CD14-positive monocyte (primary cell): ENCODE measurements around the gene SLC46A2. TPM values are rescaled to one million over a fixed set of nuclear protein-coding genes. Genes with fewer than 3 reads are reported as not detected.

Source experiments
- DNase-seq, 3 donors: peaks; one replicate each; pipeline ENCODE4 v3.0.0-alpha.2; 2011 to 2022
- H2AFZ ChIP-seq: 2 replicates; pipeline ENCODE4 v1.6.0; 2012; ENCODE audit warnings: mild to moderate bottlenecking, low read depth, low read length, inconsistent platforms; ENCODE audit not compliant: insufficient read depth, poor library complexity, severe bottlenecking
- H3K27ac ChIP-seq, 2 donors: 1 replicate in 1 of 2; 2 replicates in 1 of 2; pipeline ENCODE4 v1.5.1; 2012 to 2013; ENCODE audit warnings: low read length in 2 of 2, control low read depth in 1 of 2, inconsistent platforms in 1 of 2, low read depth in 1 of 2, mild to moderate bottlenecking in 1 of 2
- H3K27me3 ChIP-seq, 2 donors: one replicate each; pipeline versions ENCODE4 v1.6.0 to v1.6.1; 2011 to 2013; ENCODE audit warnings: low read length in 2 of 2; ENCODE audit not compliant: control insufficient read depth in 2 of 2, insufficient read depth in 2 of 2
- H3K36me3 ChIP-seq, 2 donors: replicated peaks in 1 of 2; 1 replicate in 1 of 2; 2 replicates in 1 of 2; pipeline versions ENCODE4 v1.5.1 to v1.6.1; 2012 to 2013; ENCODE audit warnings: low read length in 2 of 2, control low read depth in 1 of 2, inconsistent platforms in 1 of 2, mild to moderate bottlenecking in 1 of 2; ENCODE audit not compliant: insufficient read depth in 2 of 2, control insufficient read depth in 1 of 2
- H3K4me1 ChIP-seq, 2 donors: 1 replicate in 1 of 2; 2 replicates in 1 of 2; pipeline versions ENCODE4 v1.5.1 to v1.6.1; 2012 to 2013; ENCODE audit warnings: low read length in 2 of 2, control low read depth in 1 of 2, inconsistent platforms in 1 of 2, mild to moderate bottlenecking in 1 of 2, moderate library complexity in 1 of 2; ENCODE audit not compliant: insufficient read depth in 2 of 2, control insufficient read depth in 1 of 2
- H3K4me2 ChIP-seq: replicated peaks from 2 replicates; pipeline ENCODE3; 2012; ENCODE audit warnings: low read length, moderate library complexity, mild to moderate bottlenecking; ENCODE audit not compliant: poor library complexity, severe bottlenecking; ENCODE audit errors: extremely low read depth
- H3K4me3 ChIP-seq, 3 experiments: fragments of 200-600 bp in 1 of 3; sonication (generic) in 1 of 3; replicated peaks in 1 of 3; 1 replicate in 2 of 3; 2 replicates in 1 of 3; pipeline ENCODE4 v1.5.1; 2011 to 2013; ENCODE audit warnings: low read length in 3 of 3, mild to moderate bottlenecking in 3 of 3, control low read depth in 2 of 3, low read depth in 2 of 3, inconsistent platforms in 1 of 3, moderate library complexity in 1 of 3
- H3K79me2 ChIP-seq: 2 replicates; pipeline ENCODE4 v1.6.0; 2012; ENCODE audit warnings: mild to moderate bottlenecking, control low read depth, inconsistent platforms, low read length, moderate library complexity; ENCODE audit not compliant: insufficient read depth
- H3K9ac ChIP-seq: 2 replicates; pipeline ENCODE4 v1.6.0; 2017; ENCODE audit warnings: low read length, mild to moderate bottlenecking; ENCODE audit not compliant: insufficient read depth, poor library complexity, severe bottlenecking
- H3K9me3 ChIP-seq, 2 donors: replicated peaks in 1 of 2; 1 replicate in 1 of 2; 2 replicates in 1 of 2; pipeline versions ENCODE4 v1.5.1 to v1.6.1; 2012 to 2013; ENCODE audit warnings: low read length in 2 of 2, control low read depth in 1 of 2; ENCODE audit not compliant: control insufficient read depth in 1 of 2, insufficient read depth in 1 of 2
- H4K20me1 ChIP-seq: 2 replicates; pipeline ENCODE4 v1.6.0; 2012; ENCODE audit warnings: mild to moderate bottlenecking, low read length, control low read depth, moderate library complexity; ENCODE audit not compliant: insufficient read depth
- H3K27ac Mint-ChIP-seq, 7 donors: one replicate each; pipeline ENCODE4 v1.8.0; 2020; ENCODE audit warnings: mild to moderate bottlenecking in 7 of 7, mixed read lengths in 7 of 7, moderate library complexity in 6 of 7, inconsistent platforms in 2 of 7
- H3K27me3 Mint-ChIP-seq, 3 donors: one replicate each; pipeline ENCODE4 v1.8.0; 2021 to 2022; ENCODE audit warnings: low read depth in 3 of 3, mild to moderate bottlenecking in 3 of 3, mixed read lengths in 3 of 3, moderate library complexity in 3 of 3, inconsistent platforms in 1 of 3
- H3K36me3 Mint-ChIP-seq, 2 donors: one replicate each; pipeline ENCODE4 v1.8.0; 2020; ENCODE audit warnings: mixed read lengths in 2 of 2, inconsistent platforms in 1 of 2, mild to moderate bottlenecking in 1 of 2
- H3K4me1 Mint-ChIP-seq: one replicate; pipeline ENCODE4 v1.8.0; 2020; ENCODE audit warnings: mild to moderate bottlenecking, mixed read lengths
- H3K4me3 Mint-ChIP-seq, 2 donors: one replicate each; pipeline ENCODE4 v1.8.0; 2020; ENCODE audit warnings: mild to moderate bottlenecking in 2 of 2, mixed read lengths in 2 of 2, moderate library complexity in 1 of 2
- H3K9me3 Mint-ChIP-seq, 7 donors: one replicate each; pipeline ENCODE4 v1.8.0; 2020 to 2022; ENCODE audit warnings: mixed read lengths in 7 of 7, mild to moderate bottlenecking in 6 of 7, moderate library complexity in 6 of 7, inconsistent platforms in 2 of 7
- WGBS: methylation state at CpG from one replicate; pipeline ENCODE4 v1.1.5; 2013; ENCODE audit warnings: missing lambda C conversion rate; ENCODE audit not compliant: insufficient coverage; 5-methylcytosine and 5-hydroxymethylcytosine counted together
- intact Hi-C, 2 donors: fragments of 100-400 bp; cut with micrococcal nuclease; formaldehyde crosslinking; loops; one replicate each; pipeline versions ENCODE4 v1.15.0 to v1.15.1; 2023
- polyA plus RNA-seq, 3 donors: library from polyadenylated mRNA; depleted of rRNA in 1 of 3; unstranded in 2 of 3; stranded (reverse) in 1 of 3; fragments of 300-500 nt in 2 of 3; fragments of >200 nt in 1 of 3; fragmentation: Illumina TruSeq in 2 of 3; gene quantifications; 1 replicate in 2 of 3; 2 replicates in 1 of 3; pipeline ENCODE4 v1.2.3, GENCODE V29; 2012 to 2021
- TF ChIP-seq, protein P1 (sequence below): fragments of 200-600 bp; IDR thresholded peaks from one replicate; pipeline ENCODE4 v1.8.0; 2022; ENCODE audit warnings: antibody characterized with exemption, mild to moderate bottlenecking

Gene SLC46A2
- polyA plus RNA-seq, 3 donors = 43.5 to 87.0 (median 45.1) TPM

DNA sequence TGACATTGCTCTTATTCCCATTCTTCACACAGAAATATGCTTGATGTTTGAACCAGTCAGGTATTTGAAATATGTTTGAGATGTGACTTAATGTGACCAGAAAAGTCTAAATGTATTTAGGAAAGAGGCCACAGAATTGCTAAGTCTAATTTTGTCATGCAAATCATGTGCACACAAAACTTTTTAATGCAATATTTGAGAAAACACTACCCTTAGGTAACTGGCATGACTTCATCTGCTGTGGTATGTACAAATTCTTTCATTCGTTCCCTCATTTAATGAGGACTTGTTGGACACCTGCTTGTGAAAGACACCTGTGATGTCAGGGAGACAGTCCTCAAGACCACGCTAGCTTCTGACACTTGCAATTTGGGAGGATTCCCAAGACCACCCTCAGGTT lies 21.1 kb upstream of the SLC46A2 start:
- TF ChIP-seq, protein P1, sequence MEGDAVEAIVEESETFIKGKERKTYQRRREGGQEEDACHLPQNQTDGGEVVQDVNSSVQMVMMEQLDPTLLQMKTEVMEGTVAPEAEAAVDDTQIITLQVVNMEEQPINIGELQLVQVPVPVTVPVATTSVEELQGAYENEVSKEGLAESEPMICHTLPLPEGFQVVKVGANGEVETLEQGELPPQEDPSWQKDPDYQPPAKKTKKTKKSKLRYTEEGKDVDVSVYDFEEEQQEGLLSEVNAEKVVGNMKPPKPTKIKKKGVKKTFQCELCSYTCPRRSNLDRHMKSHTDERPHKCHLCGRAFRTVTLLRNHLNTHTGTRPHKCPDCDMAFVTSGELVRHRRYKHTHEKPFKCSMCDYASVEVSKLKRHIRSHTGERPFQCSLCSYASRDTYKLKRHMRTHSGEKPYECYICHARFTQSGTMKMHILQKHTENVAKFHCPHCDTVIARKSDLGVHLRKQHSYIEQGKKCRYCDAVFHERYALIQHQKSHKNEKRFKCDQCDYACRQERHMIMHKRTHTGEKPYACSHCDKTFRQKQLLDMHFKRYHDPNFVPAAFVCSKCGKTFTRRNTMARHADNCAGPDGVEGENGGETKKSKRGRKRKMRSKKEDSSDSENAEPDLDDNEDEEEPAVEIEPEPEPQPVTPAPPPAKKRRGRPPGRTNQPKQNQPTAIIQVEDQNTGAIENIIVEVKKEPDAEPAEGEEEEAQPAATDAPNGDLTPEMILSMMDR = no peak
- Mint-ChIP-seq H3K27me3 (peaks cover 6 to 10% (median 6%) of the 10 kb centered on the region in 3 donors), H3K4me3 (no peak overlapping the region), H3K4me1 (no peaks in the 10 kb centered on the region), H3K36me3 (no peaks in the 10 kb centered on the region), H3K27ac (no peak overlapping the region), H3K9me3 (peaks cover 0 to 12% (median 4%) of the 10 kb centered on the region in 7 donors)
- no peak overlapping the region for H3K4me2 ChIP-seq
- H3K9me3 ChIP-seq = no peaks in the 10 kb centered on the region
- H3K27ac ChIP-seq = no peak overlapping the region
- no peaks in the 10 kb centered on the region for H3K36me3 ChIP-seq
- H3K79me2 ChIP-seq = no peaks in the 10 kb centered on the region
- H4K20me1 ChIP-seq = no peaks in the 10 kb centered on the region
- no peaks in the 10 kb centered on the region for H3K4me1 ChIP-seq
- H3K4me3 ChIP-seq = no peak overlapping the region
- no peak overlapping the region for H3K9ac ChIP-seq
- WGBS = no CpG with 5 or more reads among the region's 2 CpGs
- no peak overlapping the region for H2AFZ ChIP-seq
- no peak for DNase-seq
- no peaks in the 10 kb centered on the region for H3K27me3 ChIP-seq
- intact Hi-C loops = no loop called here

DNA sequence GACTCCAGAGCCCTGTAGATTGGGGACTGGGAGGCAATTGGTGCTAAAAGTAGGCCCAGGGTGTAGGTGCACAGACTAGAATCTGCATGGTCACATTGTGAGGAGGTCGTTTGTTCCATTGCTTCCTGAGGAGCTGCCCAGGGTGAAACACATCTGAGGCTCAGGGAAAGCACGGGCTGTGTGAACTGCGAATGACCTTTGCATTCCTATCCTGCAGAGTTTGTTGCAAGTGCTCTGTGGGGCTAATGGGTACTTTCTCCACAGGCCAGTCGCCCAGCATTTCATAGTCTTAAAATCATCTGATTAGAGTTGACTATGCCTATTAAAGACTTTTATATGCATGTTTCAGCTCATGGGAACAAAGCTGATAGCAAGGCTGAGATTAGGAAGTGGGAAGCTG lies 14.4 kb upstream of the SLC46A2 start:
- TF ChIP-seq, protein P1 = no peak
- H3K4me3 ChIP-seq = no peak overlapping the region
- H3K27me3 Mint-ChIP-seq = peaks cover 1 to 3% (median 2%) of the 10 kb centered on the region in 3 donors
- H3K4me1 Mint-ChIP-seq = peaks cover 20% of the 10 kb centered on the region
- H4K20me1 ChIP-seq = no peaks in the 10 kb centered on the region
- no peak overlapping the region for H3K4me3 Mint-ChIP-seq
- no peaks in the 10 kb centered on the region for H3K27me3 ChIP-seq
- no peak overlapping the region for H2AFZ ChIP-seq
- 10% methylated on average over 1 of the region's 4 CpGs for WGBS
- no peak overlapping the region for H3K27ac ChIP-seq
- H3K36me3 ChIP-seq = no peaks in the 10 kb centered on the region
- H3K4me1 ChIP-seq = peaks cover 13 to 21% of the 10 kb centered on the region in 2 donors
- intact Hi-C loops = no loop called here
- no peaks in the 10 kb centered on the region for H3K9me3 ChIP-seq
- H3K4me2 ChIP-seq = no peak overlapping the region
- no peaks in the 10 kb centered on the region for H3K79me2 ChIP-seq
- no peak overlapping the region for H3K27ac Mint-ChIP-seq
- no peak overlapping the region for H3K9ac ChIP-seq
- DNase-seq = no peak
- peaks cover 0 to 2% (median 0%) of the 10 kb centered on the region in 7 donors for H3K9me3 Mint-ChIP-seq
- no peaks in the 10 kb centered on the region for H3K36me3 Mint-ChIP-seq
